ENCODE results near the gene PDE2A. TPM values are rescaled to one million over a fixed set of nuclear protein-coding genes. Genes with fewer than 3 reads are reported as not detected.
A peak's percentile ranks its signal among the peaks of the same experiment; 100 is the strongest.

Gene PDE2A
- total and polyA plus RNA-seq, 2 of the 4 experiments (the other 2 are of a cell fraction) = 0.02 TPM; not detected in 1

DNA sequence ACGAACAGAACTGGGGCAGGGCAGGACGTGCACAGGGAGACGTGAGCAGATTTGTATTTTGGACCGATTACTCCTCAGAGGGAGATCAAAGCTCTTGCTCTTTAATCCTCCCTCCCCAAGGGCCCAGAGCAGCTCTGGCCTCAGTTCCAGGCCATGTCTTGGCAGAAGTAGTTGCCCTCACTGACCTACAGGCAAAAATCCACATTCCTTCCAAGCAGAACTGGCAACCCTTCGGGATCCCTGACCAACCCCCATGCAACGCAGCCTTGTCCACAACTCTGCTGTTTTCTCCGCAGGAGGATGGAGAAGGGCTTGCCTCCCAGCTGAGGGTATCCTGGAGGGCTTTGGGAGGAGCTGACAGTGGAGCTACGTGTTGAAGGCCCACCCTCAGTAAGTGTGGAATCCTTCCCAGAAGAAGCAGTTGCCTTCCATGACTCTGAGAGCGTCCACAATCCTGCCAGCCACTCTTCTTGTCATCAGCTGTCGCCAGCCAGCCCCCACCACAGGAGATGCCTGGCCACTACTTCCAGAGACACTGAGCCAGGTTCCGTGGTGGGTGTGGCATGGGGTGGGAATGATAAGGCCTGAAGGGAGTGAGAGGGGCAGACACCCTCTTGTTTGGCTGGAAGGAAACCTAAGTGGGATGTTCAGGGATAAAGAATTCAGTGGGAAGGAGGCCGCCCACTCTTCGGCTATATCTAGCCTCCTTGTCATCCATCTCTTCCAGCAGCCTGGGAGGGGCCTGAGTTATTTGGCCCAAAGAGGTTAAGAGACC is 68.1 kb downstream of the PDE2A start:
- POLR2A ChIA-PET (ENCODE audit: unreplicated experiment) = no interaction called here
- CTCF ChIA-PET = no interaction called here

More for the DNA sequence above, 68.1 kb downstream of the PDE2A start:
- BruUV-seq (replicated peaks) = no TSS peak
- no peak overlapping the region for H3K4me2 ChIP-seq (ENCODE audit: low read depth, low read length)
- no peak for TF ChIP-seq SMC3 (IDR thresholded peaks at IDR 0.05; ENCODE audit: low read depth, low read length)
- TF ChIP-seq MAZ (IDR thresholded peaks at IDR 0.05; ENCODE audit: borderline replicate concordance, low read depth, low read length) = no peak
- no peak for TF ChIP-seq MAFK (IDR thresholded peaks at IDR 0.05; ENCODE audit: low read depth, low read length)
- TF ChIP-seq, protein P1, sequence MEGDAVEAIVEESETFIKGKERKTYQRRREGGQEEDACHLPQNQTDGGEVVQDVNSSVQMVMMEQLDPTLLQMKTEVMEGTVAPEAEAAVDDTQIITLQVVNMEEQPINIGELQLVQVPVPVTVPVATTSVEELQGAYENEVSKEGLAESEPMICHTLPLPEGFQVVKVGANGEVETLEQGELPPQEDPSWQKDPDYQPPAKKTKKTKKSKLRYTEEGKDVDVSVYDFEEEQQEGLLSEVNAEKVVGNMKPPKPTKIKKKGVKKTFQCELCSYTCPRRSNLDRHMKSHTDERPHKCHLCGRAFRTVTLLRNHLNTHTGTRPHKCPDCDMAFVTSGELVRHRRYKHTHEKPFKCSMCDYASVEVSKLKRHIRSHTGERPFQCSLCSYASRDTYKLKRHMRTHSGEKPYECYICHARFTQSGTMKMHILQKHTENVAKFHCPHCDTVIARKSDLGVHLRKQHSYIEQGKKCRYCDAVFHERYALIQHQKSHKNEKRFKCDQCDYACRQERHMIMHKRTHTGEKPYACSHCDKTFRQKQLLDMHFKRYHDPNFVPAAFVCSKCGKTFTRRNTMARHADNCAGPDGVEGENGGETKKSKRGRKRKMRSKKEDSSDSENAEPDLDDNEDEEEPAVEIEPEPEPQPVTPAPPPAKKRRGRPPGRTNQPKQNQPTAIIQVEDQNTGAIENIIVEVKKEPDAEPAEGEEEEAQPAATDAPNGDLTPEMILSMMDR (conservative IDR thresholded peaks at IDR 0.05; ENCODE audit: low read depth, low read length) = no peak
- no peak for TF ChIP-seq CEBPB (IDR thresholded peaks at IDR 0.05; ENCODE audit: low read depth, low read length)
- no peak for TF ChIP-seq CHD1 (IDR thresholded peaks at IDR 0.05; ENCODE audit: low read depth, low read length)
- no peak for TF ChIP-seq FOS (IDR thresholded peaks at IDR 0.05; ENCODE audit: low read depth, low read length)
- no peak for TF ChIP-seq ELK1 (IDR thresholded peaks at IDR 0.05; ENCODE audit: borderline replicate concordance, low read depth, low read length)
- TF ChIP-seq BHLHE40 (IDR thresholded peaks at IDR 0.05; ENCODE audit: low read depth, low read length) = no peak
- no peak for TF ChIP-seq USF2 (IDR thresholded peaks at IDR 0.05; ENCODE audit: low read depth, low read length)
- TF ChIP-seq RCOR1 (IDR thresholded peaks at IDR 0.05; ENCODE audit: insufficient replicate concordance, low read length) = no peak
- TF ChIP-seq POLR2A (IDR thresholded peaks at IDR 0.05; ENCODE audit: low read depth, low read length) = no peak
- no peak for TF ChIP-seq RAD21 (IDR thresholded peaks at IDR 0.05; ENCODE audit: low read length)
- TF ChIP-seq RFX5 (IDR thresholded peaks at IDR 0.05; ENCODE audit: low read depth, low read length) = no peak
- no peak for TF ChIP-seq MXI1 (IDR thresholded peaks at IDR 0.05; ENCODE audit: borderline replicate concordance, low read depth, low read length)
- no peak for TF ChIP-seq NFE2L2 (IDR thresholded peaks at IDR 0.05; ENCODE audit: low read depth, low read length)
- H4K8ac ChIP-seq (ENCODE audit: low read depth in 2 of 2, low read length in 2 of 2) = no peak overlapping the region
- peaks cover 91% of the 10 kb centered on the region for H3K27me3 ChIP-seq (ENCODE audit: control insufficient read depth, insufficient read depth, low read length)
- no CpG with 5 or more reads among the region's 13 CpGs for WGBS, 2 experiments (ENCODE audit: extremely low coverage in 2 of 2, insufficient read length in 1 of 2)
- H2AFZ ChIP-seq (replicated peaks; ENCODE audit: low read length, poor library complexity) = peak overlapping the region; percentile 17
- no peak; the same call in none of the 2 replicates for ATAC-seq (ENCODE audit: low read depth)
- H3K79me1 ChIP-seq (ENCODE audit: low read depth in 1 of 2, low read length in 2 of 2) = no peaks in the 10 kb centered on the region
- no peak for DNase-seq
- no peak overlapping the region for H3K18ac ChIP-seq (ENCODE audit: low read depth, low read length)
- H3K14ac ChIP-seq (replicated peaks; ENCODE audit: low read depth, low read length) = no peak overlapping the region
- no peak overlapping the region for H3K56ac ChIP-seq (ENCODE audit: extremely low read depth, insufficient read depth, low read length)
- H2BK15ac ChIP-seq (ENCODE audit: low read depth, low read length) = no peak overlapping the region
- H4K91ac ChIP-seq (ENCODE audit: insufficient read depth, low read depth, low read length) = no peak overlapping the region
- no peak overlapping the region for H3K4ac ChIP-seq (ENCODE audit: low read depth, low read length)
- in situ Hi-C loops (cut with MboI; ENCODE audit: low sequenced_read_pairs) = no loop called here
- H3K9me1 ChIP-seq (ENCODE audit: insufficient read depth, low read length) = no peaks in the 10 kb centered on the region
- H2BK20ac ChIP-seq (ENCODE audit: low read depth, low read length) = no peak overlapping the region
- no peak overlapping the region for H4K5ac ChIP-seq (ENCODE audit: low read depth, low read length)
- no peak overlapping the region for H3K9ac ChIP-seq (ENCODE audit: low read depth, low read length)
- H4K20me1 ChIP-seq (ENCODE audit: insufficient read depth, low read length) = no peaks in the 10 kb centered on the region
- H3K27ac ChIP-seq (ENCODE audit: insufficient read depth, low read length) = no peak overlapping the region
- no peak overlapping the region for H2AK5ac ChIP-seq (ENCODE audit: low read depth, low read length)
- no peak overlapping the region for H2BK5ac ChIP-seq (ENCODE audit: low read depth, low read length, poor library complexity, severe bottlenecking)
- H3K9me3 ChIP-seq (ENCODE audit: control insufficient read depth, insufficient read depth, low read length) = no peaks in the 10 kb centered on the region
- H2BK120ac ChIP-seq (ENCODE audit: low read depth, low read length) = no peak overlapping the region
- no peak overlapping the region for H3K23ac ChIP-seq (ENCODE audit: low read depth, low read length)
- H2AK9ac ChIP-seq (replicated peaks; ENCODE audit: low read depth, low read length, poor library complexity) = no peak overlapping the region
- no peaks in the 10 kb centered on the region for H3K36me3 ChIP-seq (ENCODE audit: control insufficient read depth, insufficient read depth, low read length)
- dilution Hi-C loops (cut with HindIII; ENCODE audit: low sequenced_read_pairs, unreplicated experiment) = no loop called here
- H3K4me3 ChIP-seq (ENCODE audit: insufficient read depth, low read depth, low read length) = no peak overlapping the region
- intact Hi-C loops (cut with micrococcal nuclease) = no loop called here
- no peaks in the 10 kb centered on the region for H3K4me1 ChIP-seq (ENCODE audit: control insufficient read depth, insufficient read depth, low read length)

Data from IMR-90 (cell line).